ENCODE results near the gene FMO1.
A peak's percentile ranks its signal among the peaks of the same experiment; 100 is the strongest.

The FMO1 gene

GRCh38 chr1:171248302-171248701 lies at the start of gene FMO1:
TSS of gene FMO1 (plus strand) at chr1:171248494. CDS start at chr1:171258088, 9,594 bp downstream.
- no peaks in the 10 kb centered on the region for H3K27me3 ChIP-seq
- no peak within 1 kb of the TSS for H3K9ac ChIP-seq
- no peak within 1 kb of the TSS for H3K4me3 ChIP-seq
- TF ChIP-seq Cebpa-rat (IDR thresholded peaks at IDR 0.05) = no peak
- H3K9me3 ChIP-seq (replicated peaks in 1 of 11) = no peaks in the 10 kb centered on the region
- H4K20me1 ChIP-seq = no peaks in the 10 kb centered on the region
- no peaks in the 10 kb centered on the region for H3K36me3 ChIP-seq
- no peak within 1 kb of the TSS for H3K27ac ChIP-seq
- H3K4me2 ChIP-seq = no peak within 1 kb of the TSS
- H3K4me1 ChIP-seq = peaks cover 0 to 9% (median 6%) of the 10 kb centered on the region in 10 experiments; a peak in 11 of 20 replicates

- Histone ChIP-seq H3K27me3 (no peaks in the 10 kb centered on the region), H3K4me3 (no peak overlapping the region), H3K9me3 (replicated peaks in 1 of 11) (no peaks in the 10 kb centered on the region), H3K9ac (no peak overlapping the region), H3K27ac (no peak overlapping the region), H4K20me1 (no peaks in the 10 kb centered on the region), H3K4me2 (no peak overlapping the region), H3K4me1 (no peaks in the 10 kb centered on the region), H3K36me3 (no peaks in the 10 kb centered on the region)
- TF ChIP-seq Cebpa-rat (IDR thresholded peaks at IDR 0.05) = no peak
Observed at GRCh38 chr1:171204296-171204695, 44.0 kb upstream of the FMO1 start.

GRCh38 chr1:171206204-171206977 lies 41.9 kb upstream of the FMO1 start:
- Histone ChIP-seq H4K20me1 (no peaks in the 10 kb centered on the region), H3K9ac (no peak overlapping the region), H3K4me1 (no peaks in the 10 kb centered on the region), H3K27me3 (no peaks in the 10 kb centered on the region), H3K4me2 (no peak overlapping the region), H3K27ac (no peak overlapping the region), H3K4me3 (no peak overlapping the region), H3K9me3 (replicated peaks in 1 of 11) (no peaks in the 10 kb centered on the region), H3K36me3 (no peaks in the 10 kb centered on the region)
- no peak for TF ChIP-seq Cebpa-rat (IDR thresholded peaks at IDR 0.05)

GRCh38 chr1:171206978-171207355 lies 41.3 kb upstream of the FMO1 start:
- Histone ChIP-seq H3K27ac (no peak overlapping the region), H3K27me3 (no peaks in the 10 kb centered on the region), H3K36me3 (no peaks in the 10 kb centered on the region), H3K4me2 (no peak overlapping the region; a peak in 1 of 22 replicates), H3K4me1 (no peaks in the 10 kb centered on the region), H3K9me3 (replicated peaks in 1 of 11) (no peaks in the 10 kb centered on the region), H3K4me3 (no peak overlapping the region), H3K9ac (no peak overlapping the region), H4K20me1 (no peaks in the 10 kb centered on the region)
- no peak for TF ChIP-seq Cebpa-rat (IDR thresholded peaks at IDR 0.05)

- Histone ChIP-seq H3K4me2 (no peak overlapping the region), H3K36me3 (no peaks in the 10 kb centered on the region), H3K4me1 (no peaks in the 10 kb centered on the region; a peak in 1 of 20 replicates), H3K27ac (no peak overlapping the region), H3K9ac (no peak overlapping the region), H4K20me1 (no peaks in the 10 kb centered on the region), H3K9me3 (replicated peaks in 1 of 11) (no peaks in the 10 kb centered on the region), H3K4me3 (no peak overlapping the region), H3K27me3 (no peaks in the 10 kb centered on the region)
- TF ChIP-seq Cebpa-rat (IDR thresholded peaks at IDR 0.05) = no peak
Observed at GRCh38 chr1:171207377-171207776, 40.9 kb upstream of the FMO1 start.

- no peak for TF ChIP-seq Cebpa-rat (IDR thresholded peaks at IDR 0.05)
- H3K4me2 ChIP-seq = no peak overlapping the region
- no peaks in the 10 kb centered on the region for H3K36me3 ChIP-seq
- H4K20me1 ChIP-seq = no peaks in the 10 kb centered on the region
- H3K9ac ChIP-seq = no peak overlapping the region
- peaks cover 0 to 17% (median 7%) of the 10 kb centered on the region in 10 experiments; a peak in 8 of 20 replicates for H3K4me1 ChIP-seq
- H3K9me3 ChIP-seq (replicated peaks in 1 of 11) = no peaks in the 10 kb centered on the region
- H3K4me3 ChIP-seq = no peak overlapping the region
- no peak overlapping the region for H3K27ac ChIP-seq
- H3K27me3 ChIP-seq = no peaks in the 10 kb centered on the region
Observed at GRCh38 chr1:171210355-171210754, 37.9 kb upstream of the FMO1 start.

GRCh38 chr1:171212607-171213351 lies 35.5 kb upstream of the FMO1 start:
- H4K20me1 ChIP-seq = no peaks in the 10 kb centered on the region
- TF ChIP-seq Cebpa-rat (IDR thresholded peaks at IDR 0.05) = no peak
- peak overlapping the region in 4 of 11 experiments; percentile 19 to 44 (median 32); a peak in 7 of 22 replicates for H3K4me2 ChIP-seq
- no peaks in the 10 kb centered on the region for H3K9me3 ChIP-seq (replicated peaks in 1 of 11)
- no peak overlapping the region for H3K9ac ChIP-seq
- H3K4me3 ChIP-seq = no peak overlapping the region
- no peaks in the 10 kb centered on the region for H3K36me3 ChIP-seq
- H3K27ac ChIP-seq = peak overlapping the region in 4 of 11 experiments; percentile 10 to 51 (median 31); a peak in 4 of 22 replicates
- peaks cover 0 to 17% (median 7%) of the 10 kb centered on the region in 10 experiments; a peak in 8 of 20 replicates for H3K4me1 ChIP-seq
- H3K27me3 ChIP-seq = no peaks in the 10 kb centered on the region

GRCh38 chr1:171213559-171214454 lies 34.5 kb upstream of the FMO1 start:
- no peak for TF ChIP-seq Cebpa-rat (IDR thresholded peaks at IDR 0.05)
- Histone ChIP-seq H3K9ac (no peak overlapping the region), H3K4me1 (peaks cover 0 to 20% (median 7%) of the 10 kb centered on the region in 10 experiments; a peak in 8 of 20 replicates), H4K20me1 (no peaks in the 10 kb centered on the region), H3K36me3 (no peaks in the 10 kb centered on the region), H3K4me2 (peak overlapping the region in 5 of 11 experiments; percentile 19 to 44 (median 27); a peak in 6 of 22 replicates), H3K9me3 (replicated peaks in 1 of 11) (no peaks in the 10 kb centered on the region), H3K27ac (peak overlapping the region in 4 of 11 experiments; percentile 10 to 51 (median 31); a peak in 5 of 22 replicates), H3K4me3 (no peak overlapping the region), H3K27me3 (no peaks in the 10 kb centered on the region)
